Measurements from ENCODE around the gene TRIP6.
"Not testable (repeated sequence)": the region's sequence is repeated elsewhere in the genome, so short reads cannot be mapped to it uniquely, and the experiment has no call there.

TRIP6 gene

GRCh38 chr7:100900978-100901377 lies 33.8 kb downstream of the TRIP6 start:
- TF ChIP-seq CTCF (IDR thresholded peaks at IDR 0.05; ENCODE audit: control insufficient read depth, insufficient read depth, low read depth, low read length, missing control alignments) = no peak
- DNase-seq (ENCODE audit: low read depth) = no peak
- no peak overlapping the region for H3K4me3 ChIP-seq (ENCODE audit: control insufficient read depth, low read depth, low read length)

DNA sequence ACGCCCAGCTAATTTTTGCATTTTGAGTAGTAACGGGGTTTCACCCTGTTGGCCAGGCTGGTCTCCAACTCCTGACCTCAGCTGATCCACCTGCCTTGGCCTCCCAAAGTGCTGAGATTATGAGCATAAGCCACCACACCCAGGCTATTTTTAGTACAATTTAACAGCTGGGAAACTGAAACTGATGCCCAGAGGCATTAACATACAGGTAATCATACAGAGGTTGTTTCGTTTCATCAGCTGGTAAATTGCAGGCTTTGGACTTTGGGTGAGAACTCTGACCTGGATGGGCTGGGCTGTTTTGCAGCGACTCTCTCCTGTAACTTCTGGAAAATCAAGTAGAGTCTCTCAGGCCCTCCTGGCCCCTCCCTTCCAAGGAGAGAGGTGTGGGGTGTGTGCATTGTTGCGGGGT lies 34.7 kb downstream of the TRIP6 start:
- DNase-seq (ENCODE audit: low read depth) = no peak
- H3K4me3 ChIP-seq (ENCODE audit: control insufficient read depth, low read depth, low read length) = no peak overlapping the region
- no peak for TF ChIP-seq CTCF (IDR thresholded peaks at IDR 0.05; ENCODE audit: control insufficient read depth, insufficient read depth, low read depth, low read length, missing control alignments)

GRCh38 chr7:100902638-100903037 lies 35.5 kb downstream of the TRIP6 start:
- no peak for DNase-seq (ENCODE audit: low read depth)
- no peak for TF ChIP-seq CTCF (IDR thresholded peaks at IDR 0.05; ENCODE audit: control insufficient read depth, insufficient read depth, low read depth, low read length, missing control alignments)
- H3K4me3 ChIP-seq (ENCODE audit: control insufficient read depth, low read depth, low read length) = no peak overlapping the region

DNA sequence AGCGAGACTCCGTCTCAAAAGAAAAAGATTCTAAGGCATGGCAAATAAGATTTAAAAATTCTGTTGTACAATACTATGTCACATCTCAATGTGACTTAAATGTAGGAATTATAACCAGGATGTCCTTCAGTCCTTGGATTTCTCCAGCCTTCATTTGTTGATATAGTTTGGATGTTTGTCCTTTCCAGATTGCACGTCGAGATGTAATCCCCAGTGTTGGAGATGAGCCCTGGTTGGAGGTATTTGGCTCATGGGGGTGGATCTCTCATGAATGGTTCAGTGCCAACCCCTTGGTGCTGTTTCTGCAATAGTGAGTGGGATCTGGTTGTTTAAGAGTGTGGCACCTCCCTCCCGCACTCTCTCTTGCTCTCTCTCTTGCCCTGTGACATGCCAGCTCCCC lies 41.3 kb downstream of the TRIP6 start:
- TF ChIP-seq CTCF (IDR thresholded peaks at IDR 0.05; ENCODE audit: control insufficient read depth, insufficient read depth, low read depth, low read length, missing control alignments) = no peak
- no peak overlapping the region for H3K4me3 ChIP-seq (ENCODE audit: control insufficient read depth, low read depth, low read length)
- DNase-seq (ENCODE audit: low read depth) = no peak

DNA sequence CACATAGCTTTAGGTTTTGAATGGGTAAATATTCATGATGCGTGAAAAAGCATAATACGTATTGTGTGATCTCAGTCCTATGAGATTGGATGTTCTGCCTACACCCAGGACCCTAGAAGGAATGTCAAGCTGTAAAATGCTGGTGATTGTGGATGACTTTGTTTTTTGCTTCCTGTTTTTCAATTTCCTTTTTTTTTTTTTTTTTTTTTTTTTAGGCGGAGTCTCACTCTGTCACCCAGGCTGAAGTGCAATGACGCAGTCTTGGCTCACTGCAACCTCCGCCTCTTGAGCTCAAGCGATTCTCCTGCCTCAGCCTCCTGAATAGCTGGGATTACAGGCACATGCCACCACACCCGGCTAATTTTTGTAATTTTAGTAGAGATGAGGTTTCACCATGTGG lies 43.3 kb downstream of the TRIP6 start:
- DNase-seq (ENCODE audit: low read depth); H3K4me3 ChIP-seq (ENCODE audit: control insufficient read depth, low read depth, low read length): not testable (repeated sequence)

GRCh38 chr7:100911484-100911883 lies 44.3 kb downstream of the TRIP6 start:
- no peak overlapping the region for H3K4me3 ChIP-seq (ENCODE audit: control insufficient read depth, low read depth, low read length)

GRCh38 chr7:100914208-100914878 lies 47.2 kb downstream of the TRIP6 start:
- no peak for DNase-seq (ENCODE audit: low read depth)
- TF ChIP-seq CTCF (IDR thresholded peaks at IDR 0.05; ENCODE audit: control insufficient read depth, insufficient read depth, low read depth, low read length, missing control alignments) = no peak
- H3K4me3 ChIP-seq (ENCODE audit: control insufficient read depth, low read depth, low read length) = no peak overlapping the region

More at GRCh38 chr7:100911484-100911883, 44.3 kb downstream of the TRIP6 start:
- no peak for TF ChIP-seq CTCF (IDR thresholded peaks at IDR 0.05; ENCODE audit: control insufficient read depth, insufficient read depth, low read depth, low read length, missing control alignments)
- no peak for DNase-seq (ENCODE audit: low read depth)

All from AG09309 (cell line).